ENCODE data around the gene SHC3. TPM values are rescaled to one million over a fixed set of nuclear protein-coding genes. Genes with fewer than 3 reads are reported as not detected.

The SHC3 gene
- total RNA-seq, 1 donor from 2014 or later = 49.3 TPM

DNA sequence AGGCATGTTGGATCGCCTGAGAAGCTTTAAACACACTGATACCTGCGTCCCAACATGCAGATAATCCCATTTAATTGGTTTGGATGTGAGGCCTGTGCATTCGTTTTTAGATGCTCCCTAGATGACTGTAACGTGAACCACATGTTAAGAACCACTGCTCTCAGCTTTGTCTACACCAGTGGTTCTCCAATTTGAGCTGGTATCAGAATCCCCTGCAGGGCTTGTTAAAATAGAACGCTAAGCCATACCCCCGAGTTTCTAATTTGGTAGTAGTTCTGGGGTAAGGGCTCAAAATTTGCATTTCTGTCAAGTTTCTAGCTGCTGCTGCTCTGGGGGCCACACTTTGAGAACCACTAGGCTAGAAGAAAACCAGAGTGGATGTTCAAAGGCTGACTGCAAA, 112.7 kb downstream of the SHC3 start:
- DNase-seq (ENCODE audit: low spot score in 2 of 2) (no peak), FAIRE-seq (no peak)

DNA sequence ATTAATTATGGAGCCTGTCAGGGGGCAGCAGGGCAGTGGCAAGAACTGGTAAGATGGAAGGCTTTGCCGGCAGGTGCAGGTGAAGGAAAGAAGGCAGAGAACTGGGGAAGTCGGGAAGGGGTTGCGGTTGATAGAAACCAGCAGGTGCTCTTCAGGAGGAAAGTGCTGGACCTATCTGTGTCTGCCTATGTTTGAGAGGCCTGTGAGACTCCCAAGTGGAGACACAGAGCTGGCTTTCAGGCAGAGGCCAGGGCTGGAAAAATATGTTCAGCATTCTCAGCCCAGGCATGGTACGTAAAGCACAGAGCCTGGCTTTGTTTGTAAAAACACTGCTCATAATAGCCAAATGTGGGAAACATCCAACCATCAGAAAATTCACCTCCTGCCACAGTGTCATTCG, 117.8 kb downstream of the SHC3 start:
- DNase-seq (ENCODE audit: low spot score in 2 of 2) (no peak), FAIRE-seq (no peak)

DNA sequence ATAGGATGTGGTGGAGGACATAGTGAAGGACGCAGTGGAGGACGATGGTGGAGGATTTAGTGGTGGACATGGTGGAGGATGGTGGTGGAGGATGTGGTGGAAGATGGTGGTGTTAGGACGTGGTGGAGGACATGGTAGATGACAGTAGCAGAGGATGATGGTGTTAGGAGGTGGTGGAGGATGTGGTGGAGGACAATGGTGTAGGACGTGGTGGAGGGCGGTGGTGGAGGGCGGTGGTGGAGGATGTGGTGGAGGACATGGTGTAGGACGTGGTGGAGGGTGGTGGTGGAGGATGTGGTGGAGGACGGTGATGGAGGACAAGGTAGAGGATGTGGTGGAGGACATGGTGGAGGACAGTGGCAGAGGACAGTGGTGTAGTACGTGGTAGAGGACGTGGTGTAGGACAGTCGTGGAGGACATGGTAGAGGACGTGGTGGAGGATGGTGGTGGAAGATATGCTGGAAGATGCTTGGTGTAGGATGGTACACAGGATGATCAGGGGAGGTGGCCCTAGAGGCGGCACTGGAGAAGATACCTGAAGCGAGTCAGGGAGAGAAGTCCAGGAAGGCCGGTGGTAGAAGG, 118.6 kb downstream of the SHC3 start:
- DNase-seq (ENCODE audit: low spot score in 2 of 2) = no peak
- FAIRE-seq = no peak

DNA sequence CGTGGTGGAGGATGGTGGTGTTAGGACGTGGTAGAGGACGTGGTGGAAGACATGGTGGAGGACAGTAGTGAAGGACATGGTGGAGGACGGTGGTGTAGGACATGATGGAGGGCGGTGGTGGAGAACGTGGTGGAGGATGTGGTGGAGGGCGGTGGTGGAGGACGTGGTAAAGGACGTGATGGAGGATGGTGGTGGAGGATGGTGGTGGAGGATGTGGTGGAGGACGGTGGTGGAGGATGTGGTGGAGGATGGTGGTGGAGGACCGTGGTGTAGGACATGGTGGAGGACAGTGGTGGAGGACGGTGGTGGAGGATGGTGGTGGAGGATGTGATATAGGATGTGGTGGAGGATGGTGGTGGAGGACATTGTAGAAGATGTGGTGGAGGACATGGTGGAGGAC, 119.7 kb downstream of the SHC3 start:
- FAIRE-seq = no peak

DNA sequence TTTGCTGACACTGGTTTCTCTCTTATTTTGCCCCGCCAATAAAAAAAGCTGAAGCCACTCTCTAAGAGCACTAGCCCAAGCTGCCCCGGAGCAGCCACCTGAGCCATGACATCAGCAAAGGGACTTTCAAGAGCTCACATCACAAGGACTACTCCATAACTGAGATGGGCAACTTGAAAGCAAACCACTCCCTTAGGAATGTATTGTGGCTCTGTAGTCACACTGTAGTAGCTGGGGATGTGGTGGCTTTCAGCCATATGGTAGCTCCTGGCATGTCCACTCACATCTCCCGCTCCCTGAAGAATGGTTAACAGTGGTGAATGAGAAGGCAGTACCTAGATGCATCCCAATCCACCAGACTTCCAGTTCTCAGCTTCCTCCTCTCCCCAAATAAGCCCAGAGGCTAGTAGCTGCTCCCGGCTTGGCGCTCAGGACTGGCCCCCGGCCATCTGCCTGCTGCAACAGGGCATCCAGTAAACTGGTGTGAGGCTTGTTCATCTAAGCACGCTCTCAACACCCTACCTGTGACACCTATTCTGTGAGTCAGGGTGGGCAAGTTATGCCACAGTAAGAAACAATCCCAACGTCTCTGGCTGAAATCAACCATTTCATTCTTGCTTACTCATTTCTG, 123.6 kb downstream of the SHC3 start:
- FAIRE-seq (no peak), DNase-seq (ENCODE audit: low spot score in 2 of 2) (no peak)

More for the DNA sequence above, 119.7 kb downstream of the SHC3 start:
- DNase-seq (ENCODE audit: low spot score in 2 of 2) = no peak

DNA sequence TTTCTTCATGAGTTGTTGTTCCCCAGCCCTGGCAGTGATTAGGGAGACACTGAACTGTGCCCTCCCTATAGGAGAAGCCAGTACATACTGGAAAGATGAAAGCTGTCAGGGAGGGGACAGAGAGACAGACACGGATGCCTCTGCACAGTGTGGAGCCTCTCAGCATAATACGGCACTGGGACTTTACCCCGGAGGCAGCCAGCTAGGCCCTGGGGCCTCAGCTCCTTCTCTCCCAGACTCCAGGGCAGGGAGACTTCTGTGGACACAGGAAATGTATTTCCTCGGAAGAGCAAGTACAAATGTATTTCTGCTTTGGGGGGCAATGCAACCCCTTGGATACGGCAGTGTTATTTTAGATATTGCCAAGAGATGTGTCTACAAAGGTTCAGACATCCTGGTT, 125.3 kb downstream of the SHC3 start:
- DNase-seq (ENCODE audit: low spot score in 2 of 2) = no peak
- FAIRE-seq = no peak

DNA sequence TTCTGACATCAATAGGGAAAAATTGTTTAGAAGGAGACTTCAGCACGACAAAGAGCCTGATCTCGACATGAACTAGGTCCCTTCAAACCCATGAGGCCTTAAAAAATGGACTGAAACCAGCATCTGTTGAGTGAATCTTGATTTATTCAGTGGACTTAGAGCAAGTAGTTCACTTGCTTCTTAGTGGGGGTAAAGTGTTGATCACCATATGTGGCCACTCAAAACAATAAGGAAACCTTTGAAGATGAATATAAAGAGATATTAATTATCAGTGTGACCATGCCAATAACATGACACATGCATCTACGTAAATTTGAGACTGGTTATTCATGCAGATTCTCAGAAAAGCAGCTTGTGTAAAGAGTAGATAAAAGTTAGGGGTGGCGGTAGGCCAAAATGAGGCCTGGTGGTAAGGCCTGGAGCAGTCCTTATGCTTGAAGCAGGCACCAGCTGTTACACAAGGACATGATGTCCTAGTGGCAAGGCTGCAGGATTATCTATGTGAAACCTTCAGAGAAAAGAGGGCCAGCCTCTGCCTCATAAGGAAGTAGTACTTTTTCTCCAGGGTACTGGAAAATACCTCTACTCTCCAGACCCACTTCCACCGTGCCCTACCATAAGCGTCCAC, 126.0 kb downstream of the SHC3 start:
- no peak for DNase-seq (ENCODE audit: low spot score in 2 of 2)
- FAIRE-seq = no peak

DNA sequence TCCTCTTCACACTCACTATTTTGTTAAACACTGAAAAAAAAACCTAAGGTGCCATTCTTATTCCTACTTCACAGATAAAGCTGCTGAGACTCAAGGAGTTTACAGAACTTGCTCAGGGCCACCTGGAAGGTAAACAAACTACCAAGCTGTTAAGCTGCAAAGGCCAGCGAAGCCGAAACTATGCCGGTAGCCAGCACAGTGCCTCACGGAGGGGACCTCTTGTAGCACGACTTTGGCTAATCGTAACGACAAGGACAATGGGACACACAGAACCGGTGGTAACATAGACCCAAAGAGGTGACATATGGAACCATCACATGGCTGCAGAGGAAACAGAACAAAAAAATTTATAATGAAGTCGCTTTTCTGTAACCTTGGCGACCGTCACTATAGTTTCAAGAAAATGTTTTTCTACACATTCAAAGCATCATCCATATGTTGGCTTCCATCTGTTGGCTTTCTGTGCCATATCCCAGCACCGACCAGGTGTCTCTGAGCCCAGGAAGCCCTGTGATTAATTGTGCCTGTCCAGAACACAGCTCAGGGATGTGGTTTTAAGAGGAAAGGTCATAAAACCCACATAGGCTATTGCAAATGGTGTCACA, 127.1 kb downstream of the SHC3 start:
- no peak for DNase-seq (ENCODE audit: low spot score in 2 of 2)

DNA sequence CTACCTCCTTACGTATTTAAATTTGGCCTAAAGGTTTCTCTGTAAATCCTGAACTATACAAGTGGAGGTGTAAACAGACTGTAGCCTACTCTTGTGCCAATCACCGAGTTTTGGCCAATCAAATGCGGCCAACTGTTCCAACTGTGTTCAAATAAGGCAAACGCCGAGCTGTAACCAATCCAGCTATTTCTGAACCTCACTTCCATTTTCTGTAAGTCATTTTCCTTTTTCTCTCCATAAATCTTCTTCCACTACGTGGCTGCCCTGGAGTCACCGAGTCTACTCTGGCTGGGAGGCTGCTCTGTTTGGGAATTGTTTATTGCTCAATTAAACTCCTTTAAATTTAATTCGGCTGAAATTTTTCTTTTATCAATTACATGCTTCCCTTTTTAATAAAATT, 129.0 kb downstream of the SHC3 start:
- FAIRE-seq = no peak

More for the DNA sequence above, 127.1 kb downstream of the SHC3 start:
- FAIRE-seq = no peak

DNA sequence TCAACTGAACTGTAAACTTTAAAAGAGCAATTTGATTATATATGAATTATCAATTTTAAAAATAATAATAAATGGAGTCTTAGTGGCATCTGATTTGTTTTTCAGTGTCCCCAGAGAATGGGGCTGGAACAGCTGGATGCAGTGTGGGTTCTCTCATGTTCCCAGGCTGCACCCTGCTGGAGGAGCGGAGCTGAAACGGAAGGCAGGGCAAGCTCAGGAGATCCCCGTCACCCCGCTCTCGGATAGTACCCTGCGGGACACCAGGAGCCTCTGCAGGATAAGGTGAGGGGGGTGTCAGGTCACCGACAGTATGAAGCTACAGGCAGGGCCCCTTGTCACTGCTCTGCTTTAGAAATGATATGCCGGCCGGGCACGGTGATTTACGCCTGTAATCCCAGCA, 130.0 kb downstream of the SHC3 start:
- FAIRE-seq (no peak), DNase-seq (ENCODE audit: low spot score in 2 of 2) (no peak)

More for the DNA sequence above, 129.0 kb downstream of the SHC3 start:
- no peak for DNase-seq (ENCODE audit: low spot score in 2 of 2)

DNA sequence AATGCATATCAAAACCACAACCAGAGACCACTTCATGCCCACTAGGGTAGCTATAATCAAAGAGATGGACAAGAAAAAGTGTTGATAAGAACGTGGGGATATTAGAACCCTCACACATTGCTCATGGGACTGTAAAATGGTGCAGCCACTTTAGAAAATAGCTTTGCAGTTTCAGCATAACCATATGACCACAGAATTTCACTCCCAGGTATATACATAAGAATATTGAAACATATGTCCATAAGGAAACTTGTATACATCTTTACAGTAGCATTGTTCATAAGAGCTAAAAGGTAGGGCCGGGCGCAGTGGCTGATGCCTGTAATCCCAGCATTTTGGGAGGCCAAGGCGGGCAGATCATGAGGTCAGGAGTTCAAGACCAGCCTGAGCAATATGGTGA, 131.0 kb downstream of the SHC3 start:
- FAIRE-seq = no peak
- no peak for DNase-seq (ENCODE audit: low spot score in 2 of 2)

DNA sequence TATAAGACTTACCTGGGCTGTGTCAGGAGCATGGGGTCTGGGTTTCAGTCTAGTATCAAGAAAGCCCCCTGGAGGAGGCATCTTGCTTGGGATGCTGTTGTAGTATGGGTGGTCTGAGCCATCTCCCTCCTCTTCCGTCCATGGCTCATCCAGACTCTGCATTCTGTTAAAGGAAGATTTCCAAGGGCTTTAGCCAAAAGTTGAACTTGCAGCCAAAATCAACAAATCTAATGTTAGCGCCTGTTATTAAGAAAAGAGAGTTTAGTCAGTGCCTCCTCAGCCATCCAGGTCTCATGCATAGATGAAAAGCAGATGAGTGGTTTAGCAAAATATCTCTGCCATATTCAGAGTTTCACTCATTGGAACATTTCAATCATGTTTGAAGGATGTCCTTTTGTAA, 131.8 kb downstream of the SHC3 start:
- FAIRE-seq = no peak
- no peak for DNase-seq (ENCODE audit: low spot score in 2 of 2)

DNA sequence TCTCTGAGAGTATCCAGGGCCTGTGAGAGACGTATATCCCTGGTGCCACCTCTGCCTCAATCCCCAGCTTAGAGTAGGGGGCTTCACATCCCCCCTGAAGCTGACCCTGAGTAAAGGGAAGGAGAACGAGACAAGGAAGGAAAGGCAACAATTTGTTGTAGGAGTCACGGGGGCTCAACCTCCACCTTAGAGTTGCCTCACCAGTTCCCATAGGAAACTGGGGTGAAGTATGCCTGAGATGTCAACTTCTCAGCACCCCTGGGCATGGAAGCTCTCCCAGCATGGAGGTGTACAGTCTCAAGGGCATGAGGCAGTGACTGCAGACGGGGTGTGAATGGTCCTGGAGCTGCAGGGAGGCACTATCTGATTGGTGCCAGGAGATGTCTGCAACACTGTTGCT, 133.7 kb downstream of the SHC3 start:
- DNase-seq (ENCODE audit: low spot score in 2 of 2) (no peak), FAIRE-seq (no peak)

DNA sequence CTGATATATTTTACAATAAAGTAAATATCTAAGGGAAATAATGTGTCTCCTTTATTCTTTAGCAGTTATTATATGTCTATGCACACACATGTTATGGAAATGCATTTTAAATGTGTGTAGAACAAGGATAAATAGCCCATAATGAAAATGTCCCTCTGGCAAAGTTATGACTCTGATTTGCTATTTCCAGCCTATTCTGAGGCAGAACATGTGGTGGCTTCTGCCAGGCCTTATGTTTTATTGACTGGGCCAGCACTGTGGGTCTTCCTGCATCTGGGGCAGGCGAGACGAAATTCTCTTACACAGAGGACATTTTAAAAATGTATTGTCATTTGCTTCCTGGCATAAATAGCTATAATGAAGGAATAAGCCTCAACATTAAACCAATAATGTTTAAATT, 134.5 kb downstream of the SHC3 start:
- FAIRE-seq (no peak), DNase-seq (ENCODE audit: low spot score in 2 of 2) (no peak)

DNA sequence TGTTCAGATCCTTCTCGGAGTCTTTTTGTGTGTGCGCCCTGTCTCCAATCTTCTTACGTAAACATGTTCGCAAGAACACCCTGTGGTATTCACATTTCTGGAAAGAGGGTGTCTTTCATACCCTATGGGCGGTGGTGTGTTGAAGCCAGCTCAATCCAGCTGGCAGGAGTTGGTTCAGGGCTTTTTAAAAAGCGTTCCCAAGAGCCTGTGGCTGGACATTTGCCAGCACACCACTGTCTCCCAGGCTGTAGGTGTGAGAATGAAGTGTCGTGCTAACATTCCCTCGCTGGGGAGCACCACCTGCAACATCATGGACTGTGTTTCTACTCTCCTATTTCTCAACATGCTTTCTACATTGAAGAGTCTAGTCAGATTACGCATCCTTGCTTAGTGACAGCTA, 135.6 kb downstream of the SHC3 start:
- FAIRE-seq (no peak), DNase-seq (ENCODE audit: low spot score in 2 of 2) (no peak)

DNA sequence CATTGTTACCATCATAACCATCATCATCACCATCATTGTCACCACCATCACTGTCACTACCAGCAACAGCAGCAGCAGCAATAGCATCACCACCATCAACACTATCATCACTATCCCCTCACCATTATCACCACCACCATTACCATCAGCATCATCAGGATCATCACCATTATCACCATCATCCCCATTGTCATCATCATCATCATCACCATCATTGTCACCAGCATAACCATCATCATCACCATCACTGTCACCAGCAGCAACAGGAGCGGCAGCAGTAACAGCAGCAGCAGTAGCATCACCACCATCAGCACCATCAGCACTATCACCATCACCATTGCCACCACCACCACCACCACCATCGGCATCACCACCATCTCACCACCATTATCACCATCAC, 139.0 kb downstream of the SHC3 start:
- DNase-seq (ENCODE audit: low spot score in 2 of 2) (no peak), FAIRE-seq (no peak)

DNA sequence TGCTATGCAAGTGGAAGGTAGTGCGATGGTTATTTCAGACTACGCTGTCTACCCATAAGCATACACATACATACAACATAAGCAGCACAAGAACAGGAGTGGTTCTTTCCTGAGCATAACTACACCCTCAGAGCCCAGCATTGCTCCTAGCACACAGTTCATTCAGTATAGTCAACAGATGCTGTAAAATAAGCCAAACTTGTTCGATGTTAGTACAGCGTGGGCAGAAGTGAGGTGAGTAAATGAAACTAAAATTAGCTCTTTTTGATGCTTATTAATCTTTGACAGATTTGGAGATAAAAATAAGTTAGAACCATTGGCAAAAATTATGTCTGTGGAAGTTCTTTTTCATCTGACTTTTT, 139.5 kb downstream of the SHC3 start:
- FAIRE-seq (no peak), DNase-seq (ENCODE audit: low spot score in 2 of 2) (no peak)

DNA sequence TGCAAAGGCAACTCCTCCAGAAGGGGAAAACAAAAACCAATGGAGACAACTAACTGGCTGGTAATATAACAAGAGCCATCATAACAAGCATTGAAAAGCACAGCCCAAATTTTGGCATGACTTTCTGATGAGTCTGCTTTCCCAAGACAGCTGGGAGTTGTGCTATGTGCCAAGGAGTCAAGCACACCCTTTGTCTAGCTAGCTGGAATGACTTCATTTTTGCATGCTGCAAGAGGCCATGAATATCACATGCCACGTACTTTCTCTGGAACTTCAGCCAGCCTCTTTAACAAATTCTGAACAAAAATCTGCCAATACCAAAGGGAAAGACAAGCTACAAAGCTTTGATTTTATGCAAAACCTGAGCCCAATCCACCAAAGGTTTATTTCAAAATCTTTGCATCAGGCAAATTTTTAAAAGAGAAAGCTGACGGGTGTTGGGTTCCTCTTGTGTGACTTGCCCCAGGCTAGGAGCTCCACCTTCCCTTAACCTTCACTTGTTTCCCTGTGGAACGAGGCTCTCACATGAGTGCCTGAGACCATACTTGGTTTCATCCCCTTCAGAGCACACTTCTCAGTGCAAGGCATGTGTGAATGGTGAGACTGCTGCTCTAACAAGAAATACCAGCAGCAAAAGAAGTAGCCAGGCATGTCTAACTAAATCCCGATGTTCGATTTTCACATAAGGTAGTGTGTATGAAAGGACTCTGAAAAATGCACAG, 140.1 kb downstream of the SHC3 start:
- DNase-seq (ENCODE audit: low spot score in 2 of 2) = peak; percentile 20 to 38
- FAIRE-seq = no peak

DNA sequence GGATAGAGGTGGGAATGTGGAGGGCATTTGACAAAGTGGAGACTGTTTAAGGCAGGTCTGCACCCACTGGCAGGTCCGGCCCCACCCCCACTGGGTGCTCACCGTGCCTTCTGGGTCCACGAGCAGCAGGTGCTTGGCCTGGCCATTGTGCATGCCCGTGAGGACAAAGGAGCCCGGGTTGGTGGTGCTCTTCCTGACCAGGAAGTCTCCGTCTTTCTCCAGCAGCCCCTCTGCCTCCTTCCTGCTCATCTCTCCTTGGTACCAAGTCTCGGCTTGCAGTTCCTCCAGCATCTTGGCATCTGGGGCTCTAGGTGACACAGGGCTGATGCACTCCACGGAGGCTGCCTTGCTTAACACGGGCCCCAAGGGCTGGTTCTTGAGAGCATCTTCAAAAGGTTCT, 140.7 kb downstream of the SHC3 start:
- DNase-seq (ENCODE audit: low spot score in 2 of 2) (no peak), FAIRE-seq (no peak)

DNA sequence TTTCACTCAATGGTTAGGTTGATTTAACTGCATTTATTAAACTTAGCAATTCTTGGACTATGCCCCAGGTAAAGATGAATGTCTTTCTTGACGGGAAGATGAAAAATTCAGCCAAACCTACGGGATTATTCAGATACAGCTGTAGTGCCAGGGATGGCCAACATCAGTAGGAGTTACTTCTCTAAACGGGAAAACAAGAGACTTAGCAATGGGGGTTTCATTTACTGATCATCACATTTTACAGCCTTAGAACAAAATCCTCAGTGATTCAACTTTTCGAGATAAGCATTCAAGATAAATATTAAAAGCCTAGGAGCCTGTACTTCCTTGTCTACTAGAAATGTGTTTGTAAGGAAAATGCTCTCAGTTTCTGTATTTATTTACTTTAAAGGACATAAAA, 141.3 kb downstream of the SHC3 start:
- FAIRE-seq (no peak), DNase-seq (ENCODE audit: low spot score in 2 of 2) (no peak)

DNA sequence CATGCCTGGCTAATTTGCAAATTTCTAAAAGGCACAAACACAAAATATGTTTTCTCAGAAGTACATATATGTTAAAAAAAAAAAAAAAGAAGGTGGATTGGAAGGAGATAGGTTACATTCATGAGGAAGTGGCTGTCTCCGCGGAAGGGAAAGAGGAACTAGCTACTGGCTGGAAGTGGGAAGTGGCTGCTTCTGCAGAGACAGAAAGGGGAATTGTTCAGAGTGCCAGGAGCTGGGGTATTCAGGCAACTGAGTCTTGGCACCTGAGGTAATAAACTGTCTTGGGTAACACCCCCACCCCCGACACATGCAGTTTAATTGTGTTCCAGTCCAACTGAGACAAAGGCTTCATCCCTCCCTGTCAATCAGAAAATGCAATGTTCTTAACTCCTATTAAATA, 141.7 kb downstream of the SHC3 start:
- DNase-seq (ENCODE audit: low spot score in 2 of 2) (no peak), FAIRE-seq (no peak)
